Upper lobe of left lung (tissue), 4 donors: Measurements from ENCODE around the gene SPRR5.

Experiments
- POLR2A ChIP-seq, 4 donors: fragments of 450-650 bp; IDR thresholded peaks; one replicate each; pipeline ENCODE4 v1.5.1; 2016 to 2017; ENCODE audit warnings: antibody characterized with exemption in 4 of 4, mild to moderate bottlenecking in 2 of 4
- TF ChIP-seq, protein P1 (sequence below), 6 experiments: fragments of 450-650 bp in 4 of 6; fragments of 200-600 bp in 2 of 6; sonication (generic) in 2 of 6; IDR thresholded peaks; one replicate each; pipeline ENCODE4 v1.5.1; 2016 to 2019; ENCODE audit warnings: antibody characterized with exemption in 6 of 6

DNA sequence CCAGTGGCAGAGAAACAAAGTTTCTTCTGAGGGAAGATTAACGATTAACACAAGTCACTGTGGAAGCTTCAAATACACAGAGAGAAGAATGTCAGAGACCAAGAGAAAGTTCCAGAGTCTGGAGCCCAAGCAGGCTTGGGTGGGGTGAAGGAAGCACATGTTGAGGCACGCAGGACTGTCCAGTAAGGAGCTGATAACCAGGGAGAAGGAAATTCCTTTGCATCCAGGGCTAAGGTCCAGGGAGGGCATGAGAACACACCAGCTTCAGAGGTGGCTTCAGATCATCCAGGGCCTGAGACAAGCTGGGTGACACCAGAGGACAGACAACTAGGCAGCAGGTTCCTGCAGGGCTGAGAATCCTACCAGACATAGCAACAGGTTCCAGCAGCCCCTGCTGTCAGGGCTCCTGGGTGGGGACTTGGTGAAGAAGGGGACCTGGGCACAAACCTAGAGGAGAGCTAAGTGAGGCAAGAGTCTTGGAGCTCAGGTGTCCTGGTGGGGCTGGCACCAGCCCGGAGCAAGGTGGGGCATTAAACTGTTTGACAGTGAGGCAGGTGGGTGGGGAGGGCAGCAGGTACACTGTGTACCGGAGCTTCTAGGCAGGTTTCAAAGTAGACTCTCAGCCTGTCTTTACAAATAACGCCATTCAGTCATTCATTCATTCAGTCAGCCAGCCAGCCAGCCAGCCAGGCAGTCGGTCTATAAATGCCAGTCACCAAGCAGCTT, 34.3 kb downstream of the SPRR5 start:
- TF ChIP-seq, protein P1, sequence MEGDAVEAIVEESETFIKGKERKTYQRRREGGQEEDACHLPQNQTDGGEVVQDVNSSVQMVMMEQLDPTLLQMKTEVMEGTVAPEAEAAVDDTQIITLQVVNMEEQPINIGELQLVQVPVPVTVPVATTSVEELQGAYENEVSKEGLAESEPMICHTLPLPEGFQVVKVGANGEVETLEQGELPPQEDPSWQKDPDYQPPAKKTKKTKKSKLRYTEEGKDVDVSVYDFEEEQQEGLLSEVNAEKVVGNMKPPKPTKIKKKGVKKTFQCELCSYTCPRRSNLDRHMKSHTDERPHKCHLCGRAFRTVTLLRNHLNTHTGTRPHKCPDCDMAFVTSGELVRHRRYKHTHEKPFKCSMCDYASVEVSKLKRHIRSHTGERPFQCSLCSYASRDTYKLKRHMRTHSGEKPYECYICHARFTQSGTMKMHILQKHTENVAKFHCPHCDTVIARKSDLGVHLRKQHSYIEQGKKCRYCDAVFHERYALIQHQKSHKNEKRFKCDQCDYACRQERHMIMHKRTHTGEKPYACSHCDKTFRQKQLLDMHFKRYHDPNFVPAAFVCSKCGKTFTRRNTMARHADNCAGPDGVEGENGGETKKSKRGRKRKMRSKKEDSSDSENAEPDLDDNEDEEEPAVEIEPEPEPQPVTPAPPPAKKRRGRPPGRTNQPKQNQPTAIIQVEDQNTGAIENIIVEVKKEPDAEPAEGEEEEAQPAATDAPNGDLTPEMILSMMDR (IDR thresholded peaks at IDR 0.05): no peak
- no peak for TF ChIP-seq POLR2A (IDR thresholded peaks at IDR 0.05)
